Measurements from ENCODE around the gene KDM1A.

Gene KDM1A

GRCh38 chr1:23103001-23103889 is 84.0 kb downstream of the KDM1A start:
- DNase-seq (ENCODE audit: low read depth in 2 of 3, low spot score in 2 of 3), result no peak

GRCh38 chr1:23108918-23109533 is 89.8 kb downstream of the KDM1A start:
- DNase-seq (ENCODE audit: low read depth in 2 of 3, low spot score in 2 of 3), result peak in 1 of 3 experiments; percentile 7

GRCh38 chr1:23110391-23110790 is 91.1 kb downstream of the KDM1A start:
- DNase-seq (ENCODE audit: low read depth in 2 of 3, low spot score in 2 of 3), result no peak

GRCh38 chr1:23111600-23112535 is 92.6 kb downstream of the KDM1A start:
- no peak for DNase-seq (ENCODE audit: low read depth in 2 of 3, low spot score in 2 of 3)

GRCh38 chr1:23114424-23115079 is 95.3 kb downstream of the KDM1A start:
- DNase-seq (ENCODE audit: low read depth in 2 of 3, low spot score in 2 of 3), result no peak

- no peak for DNase-seq (ENCODE audit: low read depth in 2 of 3, low spot score in 2 of 3)
These were observed 97.1 kb downstream of the KDM1A start for GRCh38 chr1:23116216-23116836.

GRCh38 chr1:23116921-23117699 is 97.8 kb downstream of the KDM1A start:
- no peak for DNase-seq (ENCODE audit: low read depth in 2 of 3, low spot score in 2 of 3)

GRCh38 chr1:23118407-23118806 is 99.1 kb downstream of the KDM1A start:
- no peak for DNase-seq (ENCODE audit: low read depth in 2 of 3, low spot score in 2 of 3)

GRCh38 chr1:23118957-23119792 is 99.9 kb downstream of the KDM1A start:
- no peak for DNase-seq (ENCODE audit: low read depth in 2 of 3, low spot score in 2 of 3)

GRCh38 chr1:23120383-23120782 is 101.1 kb downstream of the KDM1A start:
- no peak for DNase-seq (ENCODE audit: low read depth in 2 of 3, low spot score in 2 of 3)

- DNase-seq (ENCODE audit: low read depth in 2 of 3, low spot score in 2 of 3), result no peak
These were observed 102.9 kb downstream of the KDM1A start for GRCh38 chr1:23122023-23122748.

GRCh38 chr1:23122796-23123195 is 103.5 kb downstream of the KDM1A start:
- no peak for DNase-seq (ENCODE audit: low read depth in 2 of 3, low spot score in 2 of 3)

GRCh38 chr1:23123528-23123927 is 104.3 kb downstream of the KDM1A start:
- DNase-seq (ENCODE audit: low read depth in 2 of 3, low spot score in 2 of 3), result no peak

- DNase-seq (ENCODE audit: low read depth in 2 of 3, low spot score in 2 of 3), result no peak
These were observed 105.2 kb downstream of the KDM1A start for GRCh38 chr1:23124259-23125026.

GRCh38 chr1:23125489-23125888 is 106.2 kb downstream of the KDM1A start:
- no peak for DNase-seq (ENCODE audit: low read depth in 2 of 3, low spot score in 2 of 3)

GRCh38 chr1:23126200-23126599 is 106.9 kb downstream of the KDM1A start:
- no peak for DNase-seq (ENCODE audit: low read depth in 2 of 3, low spot score in 2 of 3)

- DNase-seq (ENCODE audit: low read depth in 2 of 3, low spot score in 2 of 3), result no peak
These were observed 107.5 kb downstream of the KDM1A start for GRCh38 chr1:23126801-23127200.

Data from activated CD8-positive, alpha-beta memory T cell treated with anti-CD3 and anti-CD28 coated beads for 48 hours (primary cell).